ENCODE data around the gene WFIKKN2.

GRCh38 chr17:50853015-50853615 lies 17.7 kb downstream of the WFIKKN2 start:
- TF ChIP-seq POLR2AphosphoS5 (IDR thresholded peaks at IDR 0.05; ENCODE audit: low read depth, low read length) (no peak), TAF1 (IDR thresholded peaks at IDR 0.05; ENCODE audit: borderline replicate concordance, insufficient read depth, low read length) (no peak)
- TF ChIP-seq, protein P1, sequence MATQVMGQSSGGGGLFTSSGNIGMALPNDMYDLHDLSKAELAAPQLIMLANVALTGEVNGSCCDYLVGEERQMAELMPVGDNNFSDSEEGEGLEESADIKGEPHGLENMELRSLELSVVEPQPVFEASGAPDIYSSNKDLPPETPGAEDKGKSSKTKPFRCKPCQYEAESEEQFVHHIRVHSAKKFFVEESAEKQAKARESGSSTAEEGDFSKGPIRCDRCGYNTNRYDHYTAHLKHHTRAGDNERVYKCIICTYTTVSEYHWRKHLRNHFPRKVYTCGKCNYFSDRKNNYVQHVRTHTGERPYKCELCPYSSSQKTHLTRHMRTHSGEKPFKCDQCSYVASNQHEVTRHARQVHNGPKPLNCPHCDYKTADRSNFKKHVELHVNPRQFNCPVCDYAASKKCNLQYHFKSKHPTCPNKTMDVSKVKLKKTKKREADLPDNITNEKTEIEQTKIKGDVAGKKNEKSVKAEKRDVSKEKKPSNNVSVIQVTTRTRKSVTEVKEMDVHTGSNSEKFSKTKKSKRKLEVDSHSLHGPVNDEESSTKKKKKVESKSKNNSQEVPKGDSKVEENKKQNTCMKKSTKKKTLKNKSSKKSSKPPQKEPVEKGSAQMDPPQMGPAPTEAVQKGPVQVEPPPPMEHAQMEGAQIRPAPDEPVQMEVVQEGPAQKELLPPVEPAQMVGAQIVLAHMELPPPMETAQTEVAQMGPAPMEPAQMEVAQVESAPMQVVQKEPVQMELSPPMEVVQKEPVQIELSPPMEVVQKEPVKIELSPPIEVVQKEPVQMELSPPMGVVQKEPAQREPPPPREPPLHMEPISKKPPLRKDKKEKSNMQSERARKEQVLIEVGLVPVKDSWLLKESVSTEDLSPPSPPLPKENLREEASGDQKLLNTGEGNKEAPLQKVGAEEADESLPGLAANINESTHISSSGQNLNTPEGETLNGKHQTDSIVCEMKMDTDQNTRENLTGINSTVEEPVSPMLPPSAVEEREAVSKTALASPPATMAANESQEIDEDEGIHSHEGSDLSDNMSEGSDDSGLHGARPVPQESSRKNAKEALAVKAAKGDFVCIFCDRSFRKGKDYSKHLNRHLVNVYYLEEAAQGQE (IDR thresholded peaks at IDR 0.05; ENCODE audit: insufficient read depth in 1 of 2, low read depth in 2 of 2, low read length in 2 of 2) = no peak
